MM.1S (cell line): ENCODE results near the gene DDTL.
"Not testable (repeated sequence)": the region's sequence is repeated elsewhere in the genome, so short reads cannot be mapped to it uniquely, and the experiment has no call there.

Source experiments
- DNase-seq: peaks from one replicate; pipeline ENCODE4 v3.0.0-alpha.2; 2015
- H2AFZ ChIP-seq: fragments of 300-600 bp; sonication (generic); 2 replicates; pipeline ENCODE4 v1.6.0; 2016; ENCODE audit warnings: antibody characterized with exemption, low read length
- H3F3A ChIP-seq: fragments of 300-600 bp; sonication (generic); 2 replicates; pipeline ENCODE4 v1.6.1; 2016; ENCODE audit warnings: mild to moderate bottlenecking, antibody characterized with exemption, low read length, moderate library complexity, mixed read lengths; ENCODE audit not compliant: insufficient read depth
- H3K27ac ChIP-seq: fragments of 300-600 bp; sonication (generic); 2 replicates; pipeline ENCODE4 v1.5.1; 2016; ENCODE audit warnings: mild to moderate bottlenecking, low read length
- H3K27me3 ChIP-seq: fragments of 300-600 bp; sonication (generic); replicated peaks from 2 replicates; pipeline ENCODE4 v1.6.0; 2016; ENCODE audit warnings: low read length; ENCODE audit not compliant: insufficient read depth
- H3K36me3 ChIP-seq: fragments of 300-600 bp; sonication (generic); replicated peaks from 2 replicates; pipeline ENCODE4 v1.6.1; 2016; ENCODE audit warnings: mild to moderate bottlenecking, low read length, mixed read lengths; ENCODE audit not compliant: insufficient read depth
- H3K4me1 ChIP-seq: fragments of 300-600 bp; sonication (generic); 2 replicates; pipeline ENCODE4 v1.6.1; 2016; ENCODE audit warnings: low read length, mixed read lengths
- H3K4me2 ChIP-seq: fragments of 300-600 bp; sonication (generic); 2 replicates; pipeline ENCODE4 v1.6.0; 2016; ENCODE audit warnings: low read depth, low read length
- H3K4me3 ChIP-seq: fragments of 300-600 bp; sonication (generic); 2 replicates; pipeline ENCODE4 v1.5.1; 2016; ENCODE audit warnings: low read length, mixed read lengths
- H3K79me2 ChIP-seq: fragments of 300-600 bp; sonication (generic); 2 replicates; pipeline ENCODE4 v1.6.1; 2016; ENCODE audit warnings: mixed run types, low read length, mixed read lengths
- H3K9ac ChIP-seq: fragments of 300-600 bp; sonication (generic); 2 replicates; pipeline ENCODE4 v1.6.1; 2016; ENCODE audit warnings: low read length, mixed read lengths
- H3K9me2 ChIP-seq: fragments of 300-600 bp; sonication (generic); replicated peaks from 2 replicates; pipeline ENCODE4 v1.6.1; 2016; ENCODE audit warnings: mild to moderate bottlenecking, low read length, mixed read lengths; ENCODE audit not compliant: insufficient read depth
- H3K9me3 ChIP-seq: fragments of 300-600 bp; sonication (generic); replicated peaks from 2 replicates; pipeline ENCODE4 v1.6.1; 2016; ENCODE audit warnings: mild to moderate bottlenecking, low read length, mixed read lengths; ENCODE audit not compliant: insufficient read depth
- H4K20me1 ChIP-seq: fragments of 300-600 bp; sonication (generic); 2 replicates; pipeline ENCODE4 v1.6.1; 2016; ENCODE audit warnings: mild to moderate bottlenecking, low read length, moderate library complexity, mixed read lengths; ENCODE audit not compliant: insufficient read depth
- EZH2 ChIP-seq: fragments of 300-600 bp; sonication (generic); optimal IDR thresholded peaks from 2 replicates; pipeline ENCODE3; 2017; ENCODE audit warnings: low read depth, mild to moderate bottlenecking, antibody characterized with exemption, low read length, mixed read lengths
- EZH2phosphoT487 ChIP-seq: fragments of 300-600 bp; sonication (generic); IDR thresholded peaks from 2 replicates; pipeline ENCODE4 v1.6.1; 2018; ENCODE audit warnings: antibody characterized with exemption, low read length
- TF ChIP-seq, protein P1 (sequence below): fragments of 300-600 bp; sonication (generic); IDR thresholded peaks from 2 replicates; pipeline ENCODE4 v1.5.1; 2016; ENCODE audit warnings: antibody characterized with exemption, low read length, mixed read lengths

Gene DDTL

DNA sequence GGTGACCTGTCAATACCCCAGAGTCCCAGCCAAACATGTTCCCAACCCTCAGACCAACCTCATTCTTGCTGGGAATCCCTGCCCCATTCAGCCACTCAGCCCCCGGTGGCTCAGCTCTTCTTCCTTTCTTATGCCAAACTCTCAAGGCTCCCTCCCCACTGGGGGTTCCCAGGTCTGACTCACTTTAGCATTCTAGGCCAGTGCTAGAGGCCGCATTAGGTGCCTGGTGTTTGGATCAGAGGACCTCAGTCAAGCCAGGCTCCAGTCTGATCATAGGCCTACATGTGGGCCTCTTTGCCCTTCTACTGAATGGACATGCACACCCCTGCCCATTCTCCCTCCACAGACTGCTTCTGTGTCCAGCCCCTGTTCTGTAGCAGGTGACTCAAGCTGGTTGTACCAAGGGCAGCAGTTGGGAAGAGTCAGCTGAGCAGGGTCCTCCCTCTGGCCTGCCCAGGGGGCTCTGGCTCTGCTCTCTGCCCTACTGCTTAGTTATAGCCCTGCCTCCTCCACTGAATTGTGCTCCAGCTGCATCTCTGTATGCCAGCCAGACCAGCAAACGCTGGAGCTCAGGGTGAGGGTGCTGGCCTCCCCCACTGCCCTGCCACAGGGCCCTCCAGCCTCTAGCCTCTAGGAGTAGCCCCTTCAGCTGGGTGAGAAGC lies 23.0 kb downstream of the DDTL start:
- H3K9me2 ChIP-seq, H3K9me3 ChIP-seq, H3K27ac ChIP-seq, H3K36me3 ChIP-seq, DNase-seq, H4K20me1 ChIP-seq, H3K4me2 ChIP-seq, H3K4me3 ChIP-seq, H3F3A ChIP-seq, H3K4me1 ChIP-seq, H3K79me2 ChIP-seq, H3K9ac ChIP-seq, H3K27me3 ChIP-seq, H2AFZ ChIP-seq: not testable (repeated sequence)

DNA sequence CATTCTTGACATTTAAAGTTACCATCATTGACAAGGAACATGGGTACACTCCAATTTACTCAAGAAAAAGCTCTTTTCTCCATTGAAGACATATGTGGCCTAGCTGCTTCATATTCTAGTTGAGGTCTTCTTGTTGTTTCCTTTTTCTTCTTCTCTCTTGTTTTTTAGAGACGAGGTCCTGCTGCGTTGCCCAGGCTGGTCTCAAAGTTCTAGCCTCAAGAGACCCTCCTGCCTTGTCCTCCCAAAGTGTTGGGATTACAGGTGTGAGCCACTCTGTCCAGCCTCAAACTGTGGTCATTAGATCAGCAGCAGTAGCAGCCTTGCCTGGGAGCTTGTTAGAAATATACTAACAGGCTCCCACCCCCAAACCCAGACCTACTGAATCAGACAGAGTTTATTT lies 26.4 kb downstream of the DDTL start:
- H3K9me3 ChIP-seq, H3K9ac ChIP-seq, H2AFZ ChIP-seq, H3F3A ChIP-seq, H3K36me3 ChIP-seq, H3K27me3 ChIP-seq, H3K4me1 ChIP-seq, H3K9me2 ChIP-seq, H3K4me2 ChIP-seq, H4K20me1 ChIP-seq, DNase-seq, H3K4me3 ChIP-seq, H3K79me2 ChIP-seq, H3K27ac ChIP-seq: not testable (repeated sequence)

DNA sequence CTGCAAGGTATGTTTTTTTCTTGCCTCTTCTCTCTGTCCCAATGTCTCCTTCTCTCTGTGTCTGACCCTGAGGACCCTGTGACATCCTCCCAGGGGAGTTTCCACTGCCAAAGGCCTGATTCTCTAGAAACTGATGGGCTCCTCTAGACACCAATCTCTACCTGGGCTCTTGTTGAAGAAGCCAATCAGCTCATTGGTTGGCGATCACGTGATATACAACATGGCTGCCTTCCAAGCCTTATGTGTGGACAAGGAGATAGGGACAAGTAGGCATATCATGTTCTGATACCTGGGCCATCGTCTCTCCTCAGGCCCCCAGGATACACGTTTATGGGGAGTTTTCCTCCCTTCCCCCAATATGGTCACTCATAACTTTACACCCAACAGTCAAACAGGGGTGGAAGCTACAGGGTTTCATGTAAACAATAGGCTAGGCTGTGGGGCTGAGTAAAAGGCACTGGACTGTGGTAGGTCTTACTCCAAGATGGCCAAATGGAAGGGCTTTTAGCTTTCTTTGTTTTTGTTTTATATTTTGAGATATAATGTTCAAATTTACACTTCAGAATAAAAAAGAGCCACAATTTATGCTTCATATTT lies 27.0 kb downstream of the DDTL start:
- H3K4me3 ChIP-seq, H3K9me3 ChIP-seq, H4K20me1 ChIP-seq, H3F3A ChIP-seq, DNase-seq, H3K27ac ChIP-seq, H3K9ac ChIP-seq, H2AFZ ChIP-seq, H3K4me1 ChIP-seq, H3K79me2 ChIP-seq, H3K36me3 ChIP-seq, H3K9me2 ChIP-seq, H3K27me3 ChIP-seq, H3K4me2 ChIP-seq: not testable (repeated sequence)

DNA sequence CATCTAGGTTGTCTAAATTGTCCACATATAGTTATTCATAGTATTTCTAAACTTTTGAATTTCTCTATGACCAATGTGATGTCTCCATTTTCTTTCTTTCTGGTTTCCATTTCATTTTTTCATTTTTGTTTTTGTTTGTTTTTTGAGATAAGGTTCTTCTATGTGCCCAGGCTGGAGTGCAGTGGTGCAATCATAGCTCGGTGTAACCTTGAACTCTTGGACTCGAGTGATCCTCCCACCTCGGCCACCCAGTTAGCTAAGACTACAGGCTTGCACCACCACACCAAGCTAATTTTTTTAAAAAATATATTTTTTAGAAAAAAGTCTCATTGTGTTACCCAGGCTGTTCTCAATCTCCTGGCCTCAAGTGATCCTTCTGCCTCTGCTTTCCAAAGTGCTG lies 30.4 kb downstream of the DDTL start:
- H2AFZ ChIP-seq: no peak overlapping the region

DNA sequence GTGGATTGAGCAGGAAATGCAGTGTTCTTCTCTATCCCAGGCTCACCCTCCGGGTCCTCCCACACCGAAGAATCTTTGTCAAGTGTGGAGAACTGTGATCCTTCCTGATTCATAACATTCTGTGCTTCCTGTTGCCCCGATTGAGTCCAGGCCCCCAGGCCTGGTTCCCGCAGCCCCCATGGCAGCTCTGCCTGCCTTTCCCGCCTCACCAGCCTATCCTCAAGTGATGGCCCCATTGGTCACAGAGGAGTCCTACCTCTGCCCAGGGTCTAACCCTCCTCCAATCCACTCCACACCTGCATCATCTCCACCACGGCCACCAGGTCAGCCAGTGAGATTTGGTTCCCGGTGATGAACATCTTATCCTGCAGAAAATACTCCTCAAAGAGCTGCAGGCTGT lies 33.1 kb downstream of the DDTL start:
- H3K4me1 ChIP-seq, H3K27me3 ChIP-seq, H3K36me3 ChIP-seq, H2AFZ ChIP-seq, H3K4me2 ChIP-seq, H3K4me3 ChIP-seq, H4K20me1 ChIP-seq, H3K9ac ChIP-seq, H3K27ac ChIP-seq, H3F3A ChIP-seq, H3K9me2 ChIP-seq, H3K79me2 ChIP-seq, DNase-seq, H3K9me3 ChIP-seq: not testable (repeated sequence)

More for the DNA sequence above, 30.4 kb downstream of the DDTL start:
- Histone ChIP-seq H4K20me1 (no peaks in the 10 kb centered on the region), H3K27ac (no peak overlapping the region), H3K4me1 (no peaks in the 10 kb centered on the region), H3K9me2 (no peaks in the 10 kb centered on the region), H3K9me3 (no peaks in the 10 kb centered on the region), H3K79me2 (no peaks in the 10 kb centered on the region), H3F3A (no peaks in the 10 kb centered on the region), H3K27me3 (no peaks in the 10 kb centered on the region), H3K9ac (no peak overlapping the region), H3K4me2 (no peak overlapping the region), H3K4me3 (no peak overlapping the region), H3K36me3 (no peaks in the 10 kb centered on the region)
- TF ChIP-seq, protein P1, sequence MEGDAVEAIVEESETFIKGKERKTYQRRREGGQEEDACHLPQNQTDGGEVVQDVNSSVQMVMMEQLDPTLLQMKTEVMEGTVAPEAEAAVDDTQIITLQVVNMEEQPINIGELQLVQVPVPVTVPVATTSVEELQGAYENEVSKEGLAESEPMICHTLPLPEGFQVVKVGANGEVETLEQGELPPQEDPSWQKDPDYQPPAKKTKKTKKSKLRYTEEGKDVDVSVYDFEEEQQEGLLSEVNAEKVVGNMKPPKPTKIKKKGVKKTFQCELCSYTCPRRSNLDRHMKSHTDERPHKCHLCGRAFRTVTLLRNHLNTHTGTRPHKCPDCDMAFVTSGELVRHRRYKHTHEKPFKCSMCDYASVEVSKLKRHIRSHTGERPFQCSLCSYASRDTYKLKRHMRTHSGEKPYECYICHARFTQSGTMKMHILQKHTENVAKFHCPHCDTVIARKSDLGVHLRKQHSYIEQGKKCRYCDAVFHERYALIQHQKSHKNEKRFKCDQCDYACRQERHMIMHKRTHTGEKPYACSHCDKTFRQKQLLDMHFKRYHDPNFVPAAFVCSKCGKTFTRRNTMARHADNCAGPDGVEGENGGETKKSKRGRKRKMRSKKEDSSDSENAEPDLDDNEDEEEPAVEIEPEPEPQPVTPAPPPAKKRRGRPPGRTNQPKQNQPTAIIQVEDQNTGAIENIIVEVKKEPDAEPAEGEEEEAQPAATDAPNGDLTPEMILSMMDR: no peak
- TF ChIP-seq EZH2phosphoT487 (no peak), EZH2 (no peak)
- DNase-seq: no peak
